Muscle of leg (tissue), 11 donors: ENCODE results near the gene YTHDC1. TPM values are rescaled to one million over a fixed set of nuclear protein-coding genes. Genes with fewer than 3 reads are reported as not detected.

Experiments used
- DNase-seq: peaks from one replicate; pipeline ENCODE4 v3.0.0; 2013
- H3K27ac ChIP-seq: one replicate; pipeline ENCODE4 v1.5.1; 2013; ENCODE audit warnings: mild to moderate bottlenecking, low read length, control low read depth
- H3K27me3 ChIP-seq: one replicate; pipeline ENCODE4 v1.6.1; 2013; ENCODE audit warnings: low read length; ENCODE audit not compliant: control insufficient read depth, insufficient read depth
- H3K36me3 ChIP-seq: one replicate; pipeline ENCODE4 v1.6.1; 2013; ENCODE audit warnings: low read length; ENCODE audit not compliant: control insufficient read depth, insufficient read depth
- H3K4me1 ChIP-seq: one replicate; pipeline ENCODE4 v1.6.1; 2013; ENCODE audit warnings: low read length; ENCODE audit not compliant: control insufficient read depth, insufficient read depth
- H3K4me3 ChIP-seq: one replicate; pipeline ENCODE4 v1.5.1; 2013; ENCODE audit warnings: low read length, control low read depth
- H3K9me3 ChIP-seq: replicated peaks from 2 replicates; pipeline ENCODE4 v1.6.1; 2013; ENCODE audit warnings: low read depth, low read length; ENCODE audit not compliant: control insufficient read depth
- WGBS: methylation state at CpG from one replicate; pipeline ENCODE4 v1.1.5; 2013; ENCODE audit warnings: missing lambda C conversion rate; ENCODE audit not compliant: insufficient coverage; 5-methylcytosine and 5-hydroxymethylcytosine counted together
- polyA plus RNA-seq, 8 donors: library from polyadenylated mRNA; unstranded; fragments of 120-200 nt; gene quantifications; one replicate each; pipeline versions ENCODE4 v1.2.1 to v1.2.3, GENCODE V29; 2013; ENCODE audit warnings: inconsistent platforms in 1 of 8, low replicate concordance in 1 of 8; ENCODE audit not compliant: insufficient read length in 8 of 8, insufficient read depth in 1 of 8
- total RNA-seq: library from RNA; stranded (reverse); fragments of 120-200 nt; gene quantifications from one replicate; pipeline ENCODE4 v1.2.4, GENCODE V29; 2013

The YTHDC1 gene
- total and polyA plus RNA-seq, 9 donors, result 53.9 to 88.1 (median 73.3) TPM

DNA sequence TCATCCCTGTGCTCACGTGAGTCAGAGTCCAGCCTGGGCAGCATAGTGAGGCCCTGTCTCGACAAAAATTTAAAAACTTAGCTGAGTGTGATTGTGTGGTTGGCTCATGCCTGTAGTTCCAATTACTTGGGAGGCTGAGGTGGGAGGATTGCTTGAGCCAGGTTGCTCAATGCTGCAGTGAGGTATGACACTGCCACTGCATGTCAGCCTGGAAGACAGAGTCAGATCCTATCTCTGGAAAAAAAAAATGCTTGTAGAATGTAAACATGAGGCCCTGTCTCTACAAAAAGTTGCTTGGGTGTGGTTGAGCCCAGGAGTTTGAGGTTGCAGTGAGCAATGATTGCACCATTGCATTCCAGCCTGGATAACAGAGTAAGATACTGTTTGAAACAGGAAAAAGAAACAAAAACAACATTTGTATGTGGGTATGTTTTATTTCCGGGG, 11.3 kb upstream of the YTHDC1 start:
- H3K9me3 ChIP-seq, result no peaks in the 10 kb centered on the region
- H3K4me1 ChIP-seq, result no peaks in the 10 kb centered on the region
- H3K27ac ChIP-seq, result no peak overlapping the region
- H3K36me3 ChIP-seq, result no peaks in the 10 kb centered on the region
- DNase-seq, result no peak
- H3K4me3 ChIP-seq, result no peak overlapping the region
- WGBS, result 80% methylated on average over 2 of the region's 3 CpGs
- peaks cover 2% of the 10 kb centered on the region for H3K27me3 ChIP-seq

DNA sequence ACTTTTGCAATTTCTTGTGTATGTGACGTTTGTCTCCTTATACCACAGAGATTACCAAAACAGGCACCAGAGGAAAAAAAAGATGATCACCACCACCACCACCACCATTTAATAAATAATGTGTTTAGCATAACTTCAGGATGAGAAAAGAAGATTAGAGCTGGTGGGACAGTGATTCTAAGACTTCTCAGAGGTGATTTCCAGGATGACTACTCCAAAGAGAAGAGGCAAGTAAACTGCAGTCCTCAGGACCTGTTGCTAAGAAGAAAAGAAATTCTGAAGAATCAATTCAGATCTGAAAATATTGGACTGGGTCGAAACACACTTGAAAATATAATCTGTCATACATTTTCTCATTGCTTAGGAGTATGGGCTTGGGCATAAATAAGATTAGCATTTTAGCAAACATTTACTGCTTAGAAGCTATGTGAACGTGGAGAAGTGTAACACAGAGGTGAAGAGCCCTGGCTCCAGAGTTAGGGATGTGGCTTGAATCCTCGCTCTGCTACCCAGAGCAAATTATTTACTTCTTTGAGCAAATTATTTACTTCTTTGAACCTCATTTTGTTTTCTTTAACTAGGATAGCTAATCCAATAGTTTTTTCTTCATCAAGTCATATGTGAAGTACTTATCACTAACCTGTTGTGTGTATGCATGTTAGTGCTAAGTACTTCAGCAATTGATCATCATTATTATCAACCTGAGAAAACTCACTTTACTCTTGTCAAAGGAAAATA, 10.5 kb upstream of the YTHDC1 start:
- no peaks in the 10 kb centered on the region for H3K9me3 ChIP-seq
- no peaks in the 10 kb centered on the region for H3K36me3 ChIP-seq
- no peak for DNase-seq
- H3K4me1 ChIP-seq, result no peaks in the 10 kb centered on the region
- no peak overlapping the region for H3K4me3 ChIP-seq
- no CpG with 5 or more reads among the region's 4 CpGs for WGBS
- no peak overlapping the region for H3K27ac ChIP-seq
- peaks cover 3% of the 10 kb centered on the region for H3K27me3 ChIP-seq

DNA sequence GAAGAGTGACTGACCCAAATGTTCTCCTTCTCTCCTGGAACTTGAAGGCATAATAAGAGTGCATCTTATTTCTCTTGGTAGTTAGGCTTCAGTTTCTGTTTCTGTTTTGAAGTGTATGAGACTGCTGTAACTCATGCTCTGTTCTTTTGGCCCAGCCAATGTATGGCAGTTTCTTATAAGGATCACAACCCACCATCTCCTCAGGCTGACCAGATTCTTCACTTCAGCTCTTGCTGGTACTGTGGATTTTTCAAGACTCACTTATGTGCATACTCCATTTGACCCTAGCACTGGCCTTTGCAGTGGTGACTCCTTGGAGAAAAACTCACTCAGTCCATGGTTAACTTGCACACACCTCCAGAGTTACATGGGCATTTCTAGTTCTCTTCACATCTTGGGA, 9.6 kb upstream of the YTHDC1 start:
- peaks cover 5% of the 10 kb centered on the region for H3K27me3 ChIP-seq
- no peak for DNase-seq
- no peak overlapping the region for H3K4me3 ChIP-seq
- H3K9me3 ChIP-seq, result no peaks in the 10 kb centered on the region
- H3K36me3 ChIP-seq, result no peaks in the 10 kb centered on the region
- H3K4me1 ChIP-seq, result no peaks in the 10 kb centered on the region
- no peak overlapping the region for H3K27ac ChIP-seq

DNA sequence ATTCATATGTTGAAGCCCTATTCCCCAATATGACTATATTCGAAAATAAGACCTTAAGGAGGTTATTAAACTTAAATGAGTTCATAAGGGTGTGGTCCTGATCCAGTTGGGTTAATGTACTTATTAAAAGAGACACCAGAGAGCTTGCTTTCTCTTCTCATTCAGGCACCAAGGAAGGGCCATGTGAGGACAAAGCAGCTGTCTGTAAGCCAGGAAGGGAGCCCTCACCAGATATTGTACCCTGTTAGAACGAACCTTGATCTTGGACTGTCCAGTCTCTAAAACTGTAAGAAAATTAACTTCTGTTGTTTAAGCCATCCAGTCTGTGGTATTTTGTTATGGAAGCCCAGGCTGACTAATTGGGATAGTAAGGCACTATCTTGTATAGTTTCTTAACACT, 9.1 kb upstream of the YTHDC1 start:
- no CpG with 5 or more reads among the region's 2 CpGs for WGBS
- no peaks in the 10 kb centered on the region for H3K9me3 ChIP-seq
- no peaks in the 10 kb centered on the region for H3K36me3 ChIP-seq
- peaks cover 5% of the 10 kb centered on the region for H3K27me3 ChIP-seq
- no peak overlapping the region for H3K4me3 ChIP-seq
- DNase-seq, result no peak
- H3K4me1 ChIP-seq, result no peaks in the 10 kb centered on the region
- H3K27ac ChIP-seq, result no peak overlapping the region

DNA sequence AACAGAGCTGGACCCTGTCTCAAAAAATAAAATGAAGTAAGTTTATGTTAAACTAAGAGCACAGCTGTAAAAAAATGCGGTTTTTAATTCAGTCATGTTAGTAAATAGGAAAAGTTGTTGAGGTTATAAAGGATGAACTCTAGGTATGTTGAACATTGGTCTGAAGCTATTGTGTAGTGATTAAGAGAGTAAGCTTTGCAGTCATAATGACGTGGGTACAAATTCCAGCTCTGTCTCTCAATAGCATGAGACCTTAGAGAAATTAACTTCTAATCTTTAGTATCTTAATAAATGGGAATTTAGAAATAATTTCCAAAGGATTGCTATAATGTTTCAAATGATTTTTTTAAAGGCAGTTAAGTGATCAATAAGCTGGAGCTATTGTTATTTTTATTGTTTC, 2.9 kb upstream of the YTHDC1 start:
- Histone ChIP-seq H3K4me3 (no peak overlapping the region), H3K27me3 (peaks cover 9% of the 10 kb centered on the region), H3K9me3 (no peaks in the 10 kb centered on the region), H3K4me1 (peaks cover 2% of the 10 kb centered on the region), H3K27ac (no peak overlapping the region), H3K36me3 (no peaks in the 10 kb centered on the region)
- no CpG with 5 or more reads among the region's 2 CpGs for WGBS
- no peak for DNase-seq

DNA sequence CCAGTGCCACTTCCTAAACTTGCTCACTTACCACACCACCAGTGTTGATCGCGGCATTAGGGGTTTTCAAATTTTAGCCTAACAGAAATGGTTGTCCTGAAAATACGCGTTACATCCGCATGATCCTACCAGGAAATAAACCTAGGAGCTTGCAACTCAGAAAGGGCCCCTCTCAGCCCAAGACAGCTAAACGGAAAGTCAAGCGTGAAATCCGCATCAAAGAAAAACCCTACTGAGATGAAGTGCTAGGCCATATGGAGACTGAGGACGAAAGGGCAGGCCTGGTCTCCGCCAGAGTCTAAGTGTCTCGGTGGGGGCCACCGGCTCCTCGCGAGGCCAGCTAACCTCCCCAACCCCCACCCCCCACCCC, 626 bp downstream of the YTHDC1 start:
- Histone ChIP-seq H3K9me3 (no peaks in the 10 kb centered on the region), H3K27ac (peak overlapping the region; percentile 99), H3K4me1 (peaks cover 2% of the 10 kb centered on the region), H3K36me3 (no peaks in the 10 kb centered on the region), H3K4me3 (peak overlapping the region; percentile 79), H3K27me3 (peaks cover 5% of the 10 kb centered on the region)
- WGBS, result 0% methylated on average over 12 of the region's 14 CpGs
- peak; percentile 74 for DNase-seq

DNA sequence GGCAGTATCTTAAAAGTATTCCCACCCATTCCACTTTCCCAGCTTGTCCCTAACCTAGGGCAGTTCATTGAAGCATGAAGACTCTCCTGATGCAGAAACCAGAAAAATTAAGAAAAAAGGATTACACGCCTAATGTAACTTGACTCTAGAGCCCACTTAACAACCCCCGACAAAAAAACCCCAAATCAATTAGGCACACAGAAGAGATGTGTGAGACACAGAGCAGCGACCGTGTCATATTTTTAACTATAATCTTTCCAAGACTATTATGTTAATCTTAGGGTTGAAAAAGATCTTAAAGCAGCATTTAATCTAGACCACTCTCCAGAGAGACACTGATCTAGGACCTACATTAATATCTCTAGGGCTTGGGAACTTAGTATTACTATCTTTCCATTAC, 1.3 kb downstream of the YTHDC1 start:
- Histone ChIP-seq H3K27me3 (peaks cover 3% of the 10 kb centered on the region), H3K36me3 (no peaks in the 10 kb centered on the region), H3K4me1 (peaks cover 2% of the 10 kb centered on the region), H3K9me3 (no peaks in the 10 kb centered on the region), H3K4me3 (peak overlapping the region; percentile 79), H3K27ac (peak overlapping the region; percentile 99)
- DNase-seq, result peak; percentile 28
- no CpG with 5 or more reads among the region's 4 CpGs for WGBS

DNA sequence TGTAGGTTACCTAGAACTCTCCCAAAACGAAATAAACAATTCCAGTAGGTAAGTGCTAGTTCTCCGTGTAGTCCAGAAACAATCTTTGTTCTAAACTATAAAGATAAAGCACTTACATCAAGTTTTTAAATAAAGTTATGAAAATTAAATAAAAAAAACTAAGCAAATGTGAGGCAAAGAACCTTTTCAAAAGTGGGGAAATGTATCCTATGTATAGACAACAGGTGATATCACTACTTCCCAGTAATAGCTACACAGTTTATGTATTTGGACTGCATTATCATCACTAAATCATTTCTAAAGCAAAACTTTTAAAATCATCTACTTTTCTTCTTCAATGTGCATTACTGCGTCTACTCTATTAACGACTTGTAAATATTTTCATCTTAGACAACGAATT, 2.0 kb downstream of the YTHDC1 start:
- H3K27ac ChIP-seq, result no peak overlapping the region

DNA sequence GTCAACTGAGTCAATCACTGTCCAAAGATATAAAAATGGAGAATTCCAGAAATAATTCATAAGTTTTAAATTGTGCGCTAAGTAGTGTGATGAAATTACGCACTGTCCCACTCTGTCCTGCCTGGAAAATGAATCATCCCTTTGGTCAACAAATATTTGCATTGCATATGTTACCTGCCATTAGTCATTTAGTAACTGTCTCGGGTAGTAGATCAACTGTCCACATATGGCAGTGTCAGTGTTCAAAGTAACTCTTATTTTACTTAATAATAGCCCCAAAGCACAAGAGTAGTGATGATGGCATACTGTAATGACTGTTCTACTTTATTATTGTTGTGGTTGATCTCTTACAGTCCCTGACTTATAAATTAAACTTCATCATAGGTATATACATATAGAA, 3.4 kb downstream of the YTHDC1 start:
- WGBS, result 100% methylated on average over 2 of the region's 3 CpGs
- Histone ChIP-seq H3K27me3 (no peaks in the 10 kb centered on the region), H3K36me3 (no peaks in the 10 kb centered on the region), H3K9me3 (no peaks in the 10 kb centered on the region), H3K4me3 (no peak overlapping the region), H3K27ac (no peak overlapping the region), H3K4me1 (peaks cover 5% of the 10 kb centered on the region)
- DNase-seq, result no peak

More for the DNA sequence above, 2.0 kb downstream of the YTHDC1 start:
- Histone ChIP-seq H3K36me3 (no peaks in the 10 kb centered on the region), H3K9me3 (no peaks in the 10 kb centered on the region), H3K4me3 (peak overlapping the region; percentile 79), H3K4me1 (peaks cover 2% of the 10 kb centered on the region), H3K27me3 (peaks cover 2% of the 10 kb centered on the region)
- DNase-seq, result no peak
- no CpG with 5 or more reads among the region's 5 CpGs for WGBS

DNA sequence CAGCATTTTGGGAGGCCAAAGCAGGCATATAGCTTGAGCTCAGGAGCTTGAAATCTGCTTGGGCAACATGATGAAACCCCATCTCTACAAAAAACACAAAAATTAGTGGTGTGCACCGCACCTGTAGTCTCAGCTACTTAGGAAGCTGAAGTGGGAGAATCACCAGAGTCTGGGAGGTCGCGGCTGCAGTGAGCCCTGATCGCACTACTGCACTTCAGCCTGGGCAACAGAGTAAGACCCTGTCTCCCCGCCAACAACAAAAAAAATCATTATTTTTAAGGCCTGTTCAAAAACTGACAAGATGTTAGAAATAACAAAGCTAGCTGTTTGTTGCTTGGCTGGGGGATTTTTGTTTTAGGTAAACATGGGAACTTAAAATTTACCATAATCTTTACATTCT, 5.1 kb downstream of the YTHDC1 start:
- no peak overlapping the region for H3K4me3 ChIP-seq
- H3K9me3 ChIP-seq, result no peaks in the 10 kb centered on the region
- no peaks in the 10 kb centered on the region for H3K27me3 ChIP-seq
- no peak overlapping the region for H3K27ac ChIP-seq
- DNase-seq, result no peak
- H3K36me3 ChIP-seq, result no peaks in the 10 kb centered on the region
- H3K4me1 ChIP-seq, result peaks cover 4% of the 10 kb centered on the region
- 93% methylated on average over 3 of the region's 5 CpGs for WGBS

DNA sequence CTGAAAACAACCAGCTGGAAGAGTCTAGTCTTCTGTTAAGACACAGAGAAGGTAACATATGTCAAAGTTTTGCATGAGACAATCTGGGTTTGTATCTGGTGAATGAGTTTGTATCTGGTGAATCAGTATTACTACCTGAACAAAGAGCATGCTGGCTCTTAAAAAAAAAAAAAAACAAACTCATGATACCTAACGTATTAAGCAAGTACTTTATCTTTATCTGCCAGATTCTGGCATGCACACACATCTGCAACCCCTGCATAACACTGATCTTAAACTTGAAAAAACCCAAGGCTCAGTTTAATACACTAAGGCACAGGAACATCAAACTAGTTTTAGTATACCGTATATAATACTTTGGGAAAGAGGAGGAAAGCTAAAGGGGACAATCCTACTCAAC, 5.8 kb downstream of the YTHDC1 start:
- no peak overlapping the region for H3K27ac ChIP-seq
- no peaks in the 10 kb centered on the region for H3K9me3 ChIP-seq
- H3K4me3 ChIP-seq, result no peak overlapping the region
- H3K4me1 ChIP-seq, result peaks cover 4% of the 10 kb centered on the region
- no CpG with 5 or more reads among the region's 2 CpGs for WGBS
- no peak for DNase-seq
- H3K27me3 ChIP-seq, result no peaks in the 10 kb centered on the region
- H3K36me3 ChIP-seq, result no peaks in the 10 kb centered on the region
